Stimulated activated CD4-positive, alpha-beta T cell treated with anti-CD3 and anti-CD28 coated beads, Interleukin-12 subunit alpha, Interleukin-12 subunit beta, amount 100 ng/mL, for 48 hours (primary cell): Measurements from ENCODE around the gene FPR2.
"Not testable (repeated sequence)": the region's sequence is repeated elsewhere in the genome, so short reads cannot be mapped to it uniquely, and the experiment has no call there.

Experiments
- DNase-seq, 3 donors: peaks; one replicate each; pipeline ENCODE4 v3.0.0-alpha.2; 2020; ENCODE audit warnings: low read depth in 2 of 3, low spot score in 1 of 3

FPR2 gene

GRCh38 chr19:51739466-51740213 is 21.3 kb upstream of the FPR2 start:
- DNase-seq = no peak

DNA sequence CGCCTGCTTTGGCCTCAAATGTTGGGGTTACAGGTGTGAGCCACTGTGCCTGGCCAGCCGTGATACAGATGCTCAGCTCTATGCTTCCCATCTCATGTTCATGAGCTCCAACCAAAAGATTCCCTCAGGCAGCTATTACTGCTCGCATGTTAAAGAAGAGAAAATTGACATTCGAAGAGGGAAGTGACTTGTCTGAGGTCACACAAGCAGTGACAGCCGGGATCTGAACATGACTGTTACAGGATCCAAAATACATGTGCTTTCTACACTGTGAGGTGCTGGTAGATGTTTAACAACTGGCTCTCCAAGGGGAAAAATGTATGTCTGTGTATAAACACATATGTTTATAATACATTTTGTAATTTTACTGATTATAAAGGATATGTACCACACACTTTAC is 20.6 kb upstream of the FPR2 start:
- no peak for DNase-seq

DNA sequence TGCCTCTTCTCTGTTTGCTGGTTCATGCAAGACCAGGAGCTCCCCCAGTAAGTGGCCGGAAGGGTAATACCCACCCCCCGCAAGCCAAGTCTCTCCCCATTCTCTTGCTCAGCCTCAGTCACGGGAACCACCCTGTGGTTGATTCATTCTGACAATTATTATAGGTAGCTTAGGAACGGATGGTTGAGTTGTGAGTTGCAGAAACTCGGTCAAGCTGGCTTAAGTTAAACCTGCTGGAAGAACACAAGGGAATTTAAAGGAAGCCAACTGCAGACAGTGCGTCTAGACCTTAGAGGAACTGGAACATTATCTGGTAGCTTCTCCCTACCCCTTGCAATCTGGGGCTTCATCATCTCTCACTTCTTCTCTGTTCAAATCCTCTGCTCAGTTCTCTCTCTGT is 18.2 kb upstream of the FPR2 start:
- DNase-seq = no peak

DNA sequence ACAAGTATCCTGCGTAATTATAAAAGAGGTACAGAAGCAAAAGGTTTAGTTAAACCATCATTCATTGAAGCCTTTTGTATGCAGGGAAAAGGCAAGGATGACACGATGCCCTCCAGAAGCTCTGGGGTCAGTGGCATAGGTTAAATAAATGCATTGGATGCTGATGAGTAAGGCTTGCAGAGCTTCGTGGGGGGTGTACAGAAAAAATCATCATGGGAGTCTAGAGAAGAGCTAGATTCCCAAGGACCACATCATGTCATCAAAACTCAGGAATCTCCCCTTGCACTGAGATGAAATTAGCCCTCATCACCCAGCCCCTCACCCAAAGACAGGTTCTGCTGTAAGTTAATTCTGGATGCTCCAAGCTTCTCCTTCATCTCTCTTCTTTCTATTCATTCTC is 17.6 kb upstream of the FPR2 start:
- no peak for DNase-seq

- no peak for DNase-seq
Observed at GRCh38 chr19:51746731-51747130, 14.2 kb upstream of the FPR2 start.

GRCh38 chr19:51749979-51750378 is 11.0 kb upstream of the FPR2 start:
- DNase-seq = no peak

- no peak for DNase-seq
Observed at GRCh38 chr19:51750400-51751094, 10.4 kb upstream of the FPR2 start.

DNA sequence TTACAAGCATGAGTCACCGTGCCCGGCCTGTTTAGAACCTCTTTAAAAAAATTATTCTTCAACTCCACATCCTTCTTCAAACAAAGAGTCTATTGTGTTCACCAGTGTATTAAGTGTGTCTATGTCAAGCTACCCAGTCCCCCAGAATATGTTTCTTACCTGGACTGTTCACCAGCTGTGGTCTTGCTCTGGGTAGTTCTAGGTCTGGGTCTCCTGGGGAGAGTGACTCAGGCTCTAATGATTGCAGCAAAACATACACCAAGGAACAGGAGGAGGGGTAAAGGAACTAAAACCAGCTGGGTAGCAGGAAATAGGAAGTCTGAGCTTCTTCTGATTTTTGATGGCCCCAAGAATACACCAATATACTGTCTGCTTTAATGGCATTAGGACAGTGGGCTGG is 9.3 kb upstream of the FPR2 start, which contains the start of gene FPR1:
Gene FPR1, minus strand, starts transcription at position 224 of the 400 bp plus-strand sequence. CDS start 4,884 bp downstream, outside the sequence.
- no peak for DNase-seq

DNA sequence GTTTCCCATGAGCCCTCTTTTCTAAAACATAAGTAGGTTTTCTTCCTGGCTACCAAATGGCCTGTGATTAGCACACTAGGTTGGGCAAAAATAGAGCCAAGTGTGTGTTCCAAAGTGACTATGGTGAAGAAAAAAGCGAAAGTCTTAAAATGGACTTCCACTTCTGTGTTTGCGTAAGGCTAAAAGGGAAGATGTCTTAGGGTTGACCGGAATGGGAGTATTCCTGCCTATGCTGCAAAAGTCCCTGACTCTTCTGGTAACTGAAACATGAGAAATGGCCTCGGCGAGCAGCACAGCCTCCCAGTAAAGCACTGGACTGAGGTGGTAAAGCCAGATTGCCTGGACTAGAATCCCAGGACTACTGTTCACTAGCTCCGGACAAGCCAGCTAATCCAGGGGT is 6.9 kb upstream of the FPR2 start:
- no peak for DNase-seq

DNA sequence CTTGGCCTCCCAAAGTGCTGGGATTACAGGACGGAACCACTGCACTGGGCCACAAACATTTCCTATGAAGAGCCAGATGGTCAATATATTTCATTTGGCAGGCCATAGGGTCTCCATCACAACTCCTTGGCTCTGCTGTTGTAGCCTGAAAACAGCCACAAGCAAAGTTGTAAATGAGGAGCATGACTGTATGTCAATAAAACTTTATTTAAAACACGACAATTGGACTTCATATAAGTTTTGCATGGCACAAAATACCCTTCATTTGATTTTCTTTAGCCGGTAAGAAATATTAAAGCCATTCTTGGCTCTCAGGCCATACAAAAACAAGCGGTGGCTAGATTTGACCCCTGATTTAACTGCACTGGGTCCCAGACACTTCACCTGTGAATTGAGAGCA is 6.2 kb upstream of the FPR2 start:
- no peak for DNase-seq

- DNase-seq = no peak
Observed at GRCh38 chr19:51755571-51755970, 5.4 kb upstream of the FPR2 start.

- no peak for DNase-seq
Observed at GRCh38 chr19:51761696-51762095, 716 bp downstream of the FPR2 start.

DNA sequence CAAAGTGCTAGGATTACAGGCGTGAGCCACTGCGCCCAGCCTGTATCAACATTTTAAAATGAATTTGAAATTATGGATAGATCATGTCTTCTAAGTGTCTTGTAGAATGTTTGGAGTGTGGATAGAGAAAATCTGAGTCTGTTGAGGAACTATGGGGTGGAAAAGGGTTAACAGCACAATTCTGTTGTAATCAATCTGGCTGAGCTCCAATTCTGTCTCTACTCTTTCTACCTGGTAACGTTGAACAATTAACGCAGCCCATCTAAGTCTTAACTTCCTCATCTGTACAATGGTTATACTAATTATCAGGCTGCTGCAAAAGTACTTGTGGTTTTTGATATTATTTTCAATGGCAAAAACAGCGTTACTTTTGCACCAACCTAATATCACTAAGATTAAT is 4.1 kb downstream of the FPR2 start:
- no peak for DNase-seq

- DNase-seq = no peak
Observed at GRCh38 chr19:51766461-51766860, 5.5 kb downstream of the FPR2 start.

- DNase-seq = no peak
Observed at GRCh38 chr19:51771376-51772130, 10.6 kb downstream of the FPR2 start.

DNA sequence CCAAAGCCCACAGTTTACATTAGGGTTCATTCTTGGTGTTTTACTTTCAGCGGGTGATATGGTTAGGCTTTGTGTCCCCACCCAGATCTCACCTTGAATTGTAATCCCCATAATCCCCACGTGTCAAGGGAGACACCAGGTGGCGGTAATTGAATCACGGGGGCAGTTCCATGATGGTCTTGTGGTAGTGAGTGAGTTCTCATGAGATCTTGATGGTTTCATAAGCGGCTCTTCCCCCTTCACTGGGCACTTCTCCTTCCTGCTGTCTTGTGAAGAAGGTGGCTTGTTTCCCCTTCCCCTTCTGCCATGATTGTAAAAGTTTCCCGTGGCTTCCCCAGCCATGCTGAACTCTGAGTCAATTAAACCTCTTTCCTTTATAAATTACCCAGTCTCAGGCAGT is 12.0 kb downstream of the FPR2 start:
- DNase-seq = no peak

GRCh38 chr19:51776561-51776960 is 15.6 kb downstream of the FPR2 start:
- DNase-seq = not testable (repeated sequence)

DNA sequence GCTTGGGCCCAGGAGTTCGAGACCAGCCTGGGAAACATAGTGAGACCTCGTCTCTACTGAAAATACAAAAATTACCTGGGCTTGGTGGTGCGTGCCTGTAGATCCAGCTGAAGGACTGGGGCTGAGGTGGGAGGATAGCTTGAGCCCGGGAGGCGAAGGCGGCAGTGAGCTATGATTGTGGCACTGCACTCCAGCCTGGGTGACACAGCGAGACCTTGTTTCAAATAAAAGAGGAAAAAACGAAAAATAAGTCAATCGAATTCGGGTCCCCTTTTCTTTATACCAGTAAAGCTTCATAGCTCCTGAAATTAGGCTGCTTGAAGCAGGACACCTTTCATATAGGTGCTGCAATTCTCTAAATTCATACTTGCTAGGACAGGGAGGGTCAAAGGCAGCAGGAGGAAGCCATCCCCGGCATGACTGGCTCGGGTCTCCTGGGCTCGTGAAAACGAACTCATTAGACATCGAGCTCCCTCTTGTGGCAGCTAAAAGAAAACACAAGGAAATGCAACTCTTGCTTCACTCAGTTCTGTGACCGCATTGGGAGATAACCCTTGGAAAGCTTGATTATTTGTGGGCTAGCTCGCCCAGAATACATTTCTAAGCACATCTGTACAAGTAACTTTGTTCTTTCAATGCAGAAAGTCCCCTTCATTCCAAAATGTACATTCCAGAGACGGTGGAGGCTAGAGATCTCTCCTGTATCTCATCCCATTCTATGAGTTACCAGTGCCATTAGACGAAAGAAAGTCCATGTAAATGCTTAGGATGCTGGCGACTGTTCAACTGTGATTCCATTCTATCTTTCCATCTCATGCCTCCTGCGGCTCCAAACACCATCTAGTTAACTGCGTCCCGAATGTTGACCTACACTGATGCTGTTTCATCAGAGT is 16.8 kb downstream of the FPR2 start:
- peak in 2 of 3 donors; percentile 0 to 55 for DNase-seq

GRCh38 chr19:51779181-51779580 is 18.2 kb downstream of the FPR2 start:
- DNase-seq = no peak

DNA sequence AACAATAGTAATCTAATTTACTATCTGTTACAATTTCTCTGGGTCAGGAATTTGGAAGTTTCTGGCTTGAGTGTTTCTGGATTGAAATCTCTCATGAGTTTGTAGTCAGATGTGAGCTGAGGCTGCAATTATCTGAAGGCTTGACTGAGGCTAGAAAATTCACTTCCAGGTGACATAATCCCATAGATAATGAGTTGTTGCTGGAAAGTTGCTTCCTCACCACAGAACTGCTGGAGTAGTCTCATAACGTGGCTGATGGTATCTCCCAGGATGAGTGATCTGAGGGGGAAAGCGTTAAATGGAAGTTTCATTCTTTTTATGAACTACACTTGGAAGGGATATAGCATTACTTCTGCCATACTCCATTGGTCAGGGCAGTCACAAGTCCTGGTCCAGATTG is 18.7 kb downstream of the FPR2 start:
- no peak for DNase-seq

GRCh38 chr19:51780270-51780669 is 19.3 kb downstream of the FPR2 start:
- no peak for DNase-seq
